HG02588 (cell line): Measurements from ENCODE around the gene GFRA1.
"Not testable (repeated sequence)": the region's sequence is repeated elsewhere in the genome, so short reads cannot be mapped to it uniquely, and the experiment has no call there.

Experiments used
- ATAC-seq: cut with Tn5 transposase; IDR thresholded peaks from one replicate; pipeline ENCODE4 v1.9.1; 2021; ENCODE audit warnings: mild to moderate bottlenecking, moderate library complexity; ENCODE audit not compliant: unreplicated experiment

Gene GFRA1

DNA sequence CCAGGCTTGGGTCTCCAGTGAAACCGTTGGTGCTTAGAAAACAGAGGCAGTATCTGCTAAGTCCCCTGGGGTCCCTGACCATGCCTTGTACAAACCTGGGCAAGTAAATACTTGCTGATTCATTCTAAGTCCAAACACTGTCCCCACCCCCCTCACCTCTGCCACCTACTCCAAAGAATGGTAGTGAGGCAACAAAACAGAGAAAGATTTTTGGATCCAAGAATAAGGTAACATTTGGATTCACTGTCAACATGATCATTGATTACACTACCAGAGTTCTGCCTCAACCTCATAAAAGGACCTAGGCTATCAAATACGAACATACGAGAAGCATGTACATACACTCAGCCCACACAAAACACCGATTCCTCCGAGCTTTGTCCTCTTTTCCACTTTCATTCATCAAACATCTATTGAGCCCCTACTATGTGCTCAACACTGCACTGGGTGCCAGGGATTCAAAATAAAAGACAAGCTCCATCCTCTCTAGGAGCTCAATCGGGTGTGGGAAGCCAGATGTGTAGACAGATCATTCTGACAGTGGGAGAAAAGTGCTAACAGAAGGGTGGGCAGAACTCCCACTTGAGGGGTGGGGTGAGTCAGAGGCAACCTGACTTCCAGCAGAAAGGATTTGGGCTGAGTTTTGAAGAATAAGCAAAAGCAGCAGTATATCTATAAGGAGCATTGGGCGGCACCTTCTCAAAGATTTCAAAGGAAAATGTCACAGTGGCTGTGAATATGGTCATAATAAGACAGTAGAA, 71.2 kb downstream of the GFRA1 start:
- ATAC-seq = no peak

DNA sequence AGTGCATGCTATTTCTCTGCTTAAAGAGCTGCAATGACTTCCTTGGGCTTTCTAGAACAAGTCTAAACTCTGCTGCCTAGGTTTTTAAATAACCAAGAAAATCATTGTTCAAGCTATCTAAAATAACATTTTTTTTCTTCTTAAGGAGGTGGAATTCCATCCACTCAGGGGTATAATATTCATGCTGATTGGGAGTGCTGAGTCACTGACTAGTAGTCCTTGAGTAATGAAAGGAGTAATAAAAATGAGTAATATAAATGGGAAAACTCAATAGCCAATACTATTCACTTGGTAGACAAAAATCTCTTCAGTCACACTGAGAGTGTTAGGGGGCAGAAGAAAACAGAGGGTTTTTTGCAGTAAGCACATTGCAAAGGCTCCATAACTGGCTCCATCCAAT, 72.0 kb downstream of the GFRA1 start:
- ATAC-seq = no peak

DNA sequence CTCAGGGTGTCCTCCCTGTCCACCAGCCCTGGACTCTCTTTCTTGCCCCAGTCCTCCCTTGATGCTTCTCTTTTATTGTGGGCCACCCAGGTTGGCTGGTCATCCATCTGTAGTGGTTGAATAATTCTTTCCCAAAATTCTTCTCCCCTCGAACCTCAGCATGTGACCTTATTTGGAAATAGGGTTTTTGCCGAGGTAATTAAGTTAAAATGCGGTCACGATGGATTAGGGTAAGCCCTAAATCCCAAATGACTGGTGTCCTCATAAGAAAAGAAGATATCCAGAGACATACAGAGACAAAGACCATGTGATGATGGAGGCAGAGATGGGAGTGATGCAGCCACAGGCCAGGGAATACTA, 74.3 kb downstream of the GFRA1 start:
- no peak for ATAC-seq

DNA sequence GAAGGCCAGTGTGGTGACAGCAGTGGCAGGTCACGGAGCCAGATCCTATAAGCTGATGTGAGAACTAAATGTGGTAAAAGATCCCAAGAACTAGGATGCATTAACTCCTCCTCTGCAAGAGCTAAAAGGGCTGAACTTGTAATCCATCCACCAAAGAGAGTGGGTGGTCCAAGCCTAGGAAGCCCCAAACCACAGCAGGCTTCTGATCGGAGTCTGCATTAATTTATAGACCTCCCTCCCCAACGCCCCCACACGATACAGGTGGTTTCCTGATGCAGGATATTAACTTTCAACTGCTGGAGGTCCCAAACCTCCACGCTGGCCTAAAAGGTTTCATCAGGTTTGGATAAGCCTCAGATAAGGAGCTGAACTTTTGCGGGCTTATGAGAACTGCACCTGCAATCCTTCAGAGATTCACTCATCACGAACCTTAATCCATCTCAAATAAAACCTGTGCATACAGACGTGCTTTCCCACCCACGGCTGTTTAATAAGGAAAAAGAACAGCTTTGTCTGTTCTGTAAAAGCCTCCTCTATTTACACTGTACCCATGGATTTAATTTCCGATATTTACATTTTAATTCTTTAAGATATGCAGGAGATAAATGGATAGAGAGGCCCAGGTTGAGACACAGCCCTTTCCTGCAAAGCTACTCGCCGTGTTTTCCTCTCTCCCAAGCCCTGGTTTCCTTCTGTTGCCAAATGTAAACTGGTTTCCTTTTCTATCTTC, 74.9 kb downstream of the GFRA1 start:
- ATAC-seq = no peak

DNA sequence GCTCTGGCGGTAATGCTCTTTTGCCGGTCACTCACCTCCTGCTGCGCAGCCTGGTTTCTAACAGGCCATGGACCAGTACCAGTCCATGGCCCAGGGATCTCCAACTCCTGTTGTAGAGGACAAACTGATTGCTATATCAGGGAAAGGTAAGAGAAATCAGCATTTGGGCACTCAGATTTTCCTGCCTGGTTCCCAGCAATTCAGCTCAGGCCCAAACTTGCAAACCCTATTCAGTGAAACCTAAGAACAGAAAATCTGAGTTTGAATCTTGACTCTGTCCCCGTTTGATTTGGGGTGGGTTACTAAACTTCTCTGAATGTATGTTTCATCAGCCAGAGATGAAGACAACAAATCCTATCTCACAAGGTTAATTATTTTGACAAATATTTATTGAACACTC, 77.4 kb downstream of the GFRA1 start:
- ATAC-seq = no peak

DNA sequence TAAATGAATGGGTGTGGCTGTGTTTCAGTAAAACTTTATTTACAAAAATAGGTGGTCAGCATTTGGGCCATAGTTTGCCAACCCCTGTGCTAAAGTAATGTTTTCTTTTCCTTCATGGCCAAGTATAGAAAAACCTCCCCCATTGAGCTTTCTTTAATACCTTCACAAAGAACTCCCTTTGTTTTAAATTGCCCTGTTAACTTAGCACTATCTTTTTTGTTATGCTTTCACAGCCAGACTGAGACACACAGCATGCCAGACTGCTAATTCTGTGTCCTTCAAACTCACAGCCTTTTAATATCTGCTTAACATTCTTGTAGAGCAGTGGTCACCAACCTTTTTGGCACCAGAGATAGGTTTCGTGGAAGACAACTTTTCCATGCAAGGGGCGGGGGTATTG, 78.0 kb downstream of the GFRA1 start:
- ATAC-seq = no peak

DNA sequence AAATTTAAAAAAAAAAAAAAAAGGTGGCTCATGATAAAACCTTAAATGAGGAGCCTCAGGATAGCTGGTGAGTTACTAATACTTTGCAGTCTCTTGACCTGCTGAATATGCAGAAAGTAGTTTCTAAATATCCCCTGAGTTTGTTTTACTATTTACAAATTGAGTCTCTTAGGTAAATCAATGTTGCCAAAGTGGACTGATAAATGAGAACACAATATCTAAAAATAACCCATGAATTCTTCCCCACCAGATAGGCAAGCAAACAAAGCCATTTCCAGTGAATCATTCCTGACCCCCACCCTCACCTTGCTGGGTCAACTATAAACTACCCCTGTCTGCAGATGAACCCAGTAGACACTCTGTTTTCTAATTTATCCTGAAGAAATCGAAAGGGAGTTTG, 78.9 kb downstream of the GFRA1 start:
- ATAC-seq = no peak

DNA sequence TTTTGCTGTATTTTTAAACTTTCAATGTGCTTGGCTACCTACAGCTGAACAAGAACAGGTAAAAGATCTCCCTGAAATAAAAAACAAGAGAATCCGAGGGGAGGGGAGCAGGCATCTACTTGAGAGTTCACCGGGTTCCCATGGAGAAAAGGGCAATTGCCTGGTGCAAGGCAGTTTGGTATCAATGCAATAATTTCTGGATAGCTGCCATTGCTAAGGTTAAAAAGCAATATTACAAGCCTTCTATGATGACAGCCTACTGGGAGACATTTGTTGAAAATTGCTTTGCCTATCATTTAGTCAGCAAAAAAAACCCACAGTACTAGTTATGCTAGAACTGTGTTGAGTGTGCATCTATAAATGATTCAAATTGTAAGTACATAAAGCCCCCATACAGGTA, 82.1 kb downstream of the GFRA1 start:
- no peak for ATAC-seq

DNA sequence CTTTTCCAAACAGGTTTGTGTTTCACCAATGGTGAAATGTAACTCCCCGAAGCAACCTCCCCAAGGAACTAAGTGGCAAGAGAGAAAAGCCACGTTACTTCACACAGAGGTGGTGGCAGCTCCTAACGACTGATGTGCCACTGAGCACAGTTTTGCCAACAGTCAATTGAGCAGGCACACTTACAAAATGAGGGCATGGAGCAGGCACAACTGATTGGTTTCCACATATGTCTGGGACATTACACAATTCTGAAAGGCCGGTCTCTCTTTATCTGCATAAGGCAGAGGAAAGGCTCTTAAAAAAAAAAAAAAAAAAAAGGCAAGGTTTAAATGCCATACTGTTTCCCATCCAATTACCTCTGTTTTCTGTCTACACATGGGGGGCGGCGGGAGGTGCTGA, 86.7 kb downstream of the GFRA1 start:
- ATAC-seq = no peak

DNA sequence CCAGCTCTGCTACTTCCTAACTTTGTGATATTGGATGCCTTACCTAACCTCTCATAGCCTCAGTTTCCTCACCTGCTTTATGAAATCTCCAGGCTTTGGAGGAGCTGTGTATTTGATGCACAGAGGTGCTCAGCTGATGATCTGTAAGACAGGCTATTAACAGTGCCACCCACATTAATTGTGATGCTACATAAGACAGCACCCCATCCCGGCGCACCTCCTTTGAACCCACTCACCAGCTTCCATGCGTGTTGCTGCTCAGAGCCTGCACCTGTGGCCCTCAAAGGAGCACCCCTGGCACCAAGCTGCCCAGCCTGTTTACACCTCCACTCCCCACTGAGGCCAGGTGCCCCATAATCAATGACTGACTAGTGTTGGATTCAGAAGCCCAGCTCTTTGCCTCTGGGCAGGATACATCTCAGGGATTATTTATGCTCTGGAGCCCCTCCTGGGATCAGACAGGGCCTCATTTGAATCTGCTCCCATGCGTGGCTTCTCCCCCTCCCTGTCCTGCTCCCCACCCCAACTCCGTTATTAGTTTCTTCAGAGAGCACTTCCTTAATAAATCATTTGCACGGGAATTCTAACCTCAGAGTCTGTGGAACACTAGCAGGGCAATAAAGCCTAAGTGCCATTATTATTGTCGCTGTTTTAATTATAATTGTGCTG, 87.7 kb downstream of the GFRA1 start:
- ATAC-seq = no peak

DNA sequence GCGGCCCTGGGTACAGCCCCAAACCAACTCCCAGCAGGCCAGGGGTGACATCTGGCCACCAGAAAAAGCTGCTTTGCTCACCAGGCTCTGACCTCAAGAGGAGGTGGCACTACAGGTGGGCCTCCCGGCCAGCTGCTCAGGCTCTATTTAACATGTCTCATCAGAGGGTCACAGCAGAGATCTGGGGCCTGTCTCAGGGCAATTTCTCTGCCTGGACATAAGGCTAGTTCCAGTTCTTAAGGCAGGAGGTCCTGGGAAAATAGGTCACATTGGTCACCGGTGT, 88.6 kb downstream of the GFRA1 start:
- ATAC-seq = no peak

DNA sequence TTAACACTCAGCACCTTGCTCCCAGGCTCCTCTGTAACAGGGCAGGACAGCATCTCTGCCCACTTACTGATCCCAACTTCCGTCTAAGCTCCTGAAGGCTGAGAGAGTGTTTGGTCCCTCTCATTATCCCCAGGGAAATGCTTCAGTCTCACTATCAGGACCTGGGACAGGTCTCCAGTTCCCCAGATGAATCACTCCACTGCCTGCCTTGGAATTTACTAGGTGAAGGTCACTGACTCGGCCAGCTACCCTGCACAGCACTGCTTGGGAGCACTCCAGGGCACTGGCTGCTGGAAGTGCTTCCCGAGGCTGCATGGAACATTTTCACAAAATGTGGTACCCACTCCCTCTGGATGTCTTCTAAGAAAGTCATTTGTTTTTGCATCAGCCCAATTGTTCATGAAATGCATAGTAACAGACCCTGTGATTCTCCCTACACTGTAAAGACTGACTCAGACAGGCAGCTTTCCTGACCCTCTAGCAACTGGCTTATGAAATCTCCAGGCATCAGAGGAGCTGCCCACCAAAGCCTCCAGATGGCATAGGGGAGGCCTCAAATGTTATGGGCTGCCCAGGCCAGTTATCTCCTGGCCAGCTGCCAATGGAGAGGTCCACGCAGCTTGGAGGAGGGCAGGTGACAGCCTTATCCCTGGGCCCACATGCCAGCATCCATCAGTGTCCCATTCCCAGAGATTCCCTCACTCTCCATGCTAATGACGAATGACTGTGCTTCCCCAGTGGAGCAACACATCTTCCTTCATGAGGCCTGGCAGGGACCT, 89.1 kb downstream of the GFRA1 start:
- no peak for ATAC-seq

DNA sequence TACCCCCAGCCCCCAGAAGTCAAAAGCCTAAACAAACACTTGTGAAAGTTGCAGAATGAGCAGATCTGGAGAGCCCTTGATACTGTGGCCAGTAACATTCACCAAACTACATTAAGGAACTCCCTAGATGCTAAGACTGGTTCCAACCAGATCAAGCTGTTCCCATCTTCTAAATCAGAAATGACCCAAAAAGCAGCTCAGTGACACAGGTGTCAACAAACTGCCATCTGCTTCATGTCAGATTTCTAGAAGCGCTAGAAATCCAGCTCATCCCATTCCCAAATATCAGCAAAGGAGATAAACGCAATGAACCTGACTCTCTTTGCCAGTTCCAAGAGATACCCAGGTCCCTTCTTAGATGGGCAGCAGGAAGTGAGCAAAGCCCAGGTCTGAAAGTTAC, 90.6 kb downstream of the GFRA1 start:
- ATAC-seq = no peak

DNA sequence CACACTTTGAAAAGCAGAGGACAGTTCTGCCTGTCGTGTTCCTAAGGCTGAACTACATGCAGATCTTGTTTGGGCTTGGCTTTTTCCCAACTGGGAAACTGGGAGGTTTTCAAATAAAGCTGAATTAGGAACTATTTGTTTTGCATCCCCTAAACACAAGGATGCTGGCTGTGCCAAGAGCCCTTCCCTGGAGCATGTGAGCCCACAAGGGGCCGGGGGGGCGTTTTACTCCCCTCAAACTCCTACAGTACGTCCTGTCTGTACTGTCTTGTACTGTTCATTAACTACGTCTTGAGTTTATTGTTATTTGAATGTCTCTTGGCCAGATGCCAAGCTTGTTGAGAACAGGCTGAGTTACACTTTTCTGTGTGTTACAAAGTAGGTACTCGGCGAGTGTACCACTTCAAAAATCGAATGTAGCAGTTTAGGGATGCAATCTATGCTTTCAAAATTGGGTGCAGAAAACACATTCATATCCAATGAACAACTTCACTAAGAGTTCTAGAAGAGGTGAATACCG, 94.9 kb downstream of the GFRA1 start:
- no peak for ATAC-seq

DNA sequence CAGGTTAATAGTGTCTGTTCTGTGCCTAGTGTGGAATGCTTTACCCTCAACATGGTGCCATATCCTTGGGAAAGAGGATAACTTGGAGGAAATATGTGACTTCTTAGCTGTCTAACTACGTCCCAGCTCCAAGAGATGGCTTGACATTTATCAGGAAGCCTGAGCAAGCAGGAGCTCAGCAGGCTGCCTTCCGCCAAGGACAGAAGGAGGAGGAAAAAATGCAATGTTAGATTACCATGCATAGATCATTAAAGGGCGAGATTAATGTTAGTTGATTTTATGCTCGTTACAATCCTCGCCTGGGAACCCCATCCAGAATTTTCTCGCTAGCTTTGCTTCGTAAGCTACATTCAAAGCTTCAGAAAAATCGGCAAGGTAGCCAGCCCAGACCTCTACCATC, 97.8 kb downstream of the GFRA1 start:
- ATAC-seq = no peak

DNA sequence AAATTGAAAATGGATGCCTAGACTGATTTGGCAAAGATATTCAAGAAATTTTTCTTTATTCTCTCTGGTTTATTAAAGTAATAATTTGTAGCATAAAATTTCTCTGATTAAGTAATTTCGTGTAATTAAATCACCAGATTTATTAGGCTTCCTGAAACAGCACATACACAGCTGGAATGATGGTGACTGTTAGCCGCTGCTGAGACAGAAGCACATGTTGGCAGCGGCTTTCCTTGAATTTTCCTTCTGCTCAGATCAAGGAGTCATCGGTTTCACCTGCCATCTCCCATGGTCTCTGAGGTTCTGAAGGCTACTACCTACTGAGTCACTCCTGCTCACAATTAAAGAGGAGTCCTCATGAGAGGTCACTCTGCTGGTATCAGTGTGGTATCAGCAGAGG, 101.5 kb downstream of the GFRA1 start:
- no peak for ATAC-seq

DNA sequence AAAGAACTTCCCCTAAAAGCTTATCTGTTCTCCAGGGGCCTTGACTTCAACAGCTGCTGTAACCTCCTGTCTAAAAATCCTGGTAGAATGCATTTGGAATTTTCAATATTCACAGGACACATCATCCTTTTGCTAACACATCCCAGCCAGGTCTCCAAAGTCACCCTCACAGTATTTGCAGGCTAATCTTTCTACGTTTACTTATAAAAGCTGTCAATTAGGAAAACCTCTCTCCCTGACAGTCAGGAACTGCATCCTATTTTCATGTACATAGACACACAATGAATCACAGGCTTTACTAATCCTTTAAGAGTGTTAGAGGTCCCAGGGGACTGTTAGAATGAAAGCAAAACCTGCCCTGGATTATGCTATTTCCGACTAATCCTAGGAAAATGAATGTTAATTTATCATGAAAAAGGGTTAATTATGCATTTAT, 102.2 kb downstream of the GFRA1 start:
- no peak for ATAC-seq

DNA sequence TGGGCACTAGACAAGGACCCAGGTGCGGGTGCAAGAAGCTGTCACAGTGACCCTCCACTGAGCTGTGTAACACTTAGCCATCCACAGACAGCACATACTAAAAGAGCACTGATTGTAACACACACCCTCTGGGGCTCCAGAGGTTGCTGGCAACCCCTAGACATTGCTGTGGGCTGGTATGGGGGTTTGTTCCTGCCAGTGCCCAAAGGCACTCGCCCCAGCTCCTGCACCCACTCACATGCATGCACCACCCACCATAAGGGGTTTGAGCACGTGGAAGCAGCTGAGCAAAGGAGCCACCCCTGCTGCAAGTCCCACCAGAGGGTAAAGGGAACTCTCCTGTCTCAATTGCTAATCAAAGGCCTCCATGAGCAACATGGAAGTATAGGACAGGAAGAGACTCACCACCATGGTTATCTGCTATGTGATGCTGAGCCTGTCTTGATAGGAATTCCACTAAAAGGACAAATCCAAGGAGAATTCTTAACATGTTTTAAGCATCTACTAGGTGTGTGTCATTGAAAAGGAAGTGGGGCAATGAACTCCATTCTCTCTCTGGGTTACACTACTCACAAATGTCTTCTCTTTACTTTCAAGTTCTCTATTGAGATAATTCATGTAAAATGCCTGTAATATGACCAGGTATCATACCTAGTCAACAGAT, 103.1 kb downstream of the GFRA1 start:
- ATAC-seq = no peak

DNA sequence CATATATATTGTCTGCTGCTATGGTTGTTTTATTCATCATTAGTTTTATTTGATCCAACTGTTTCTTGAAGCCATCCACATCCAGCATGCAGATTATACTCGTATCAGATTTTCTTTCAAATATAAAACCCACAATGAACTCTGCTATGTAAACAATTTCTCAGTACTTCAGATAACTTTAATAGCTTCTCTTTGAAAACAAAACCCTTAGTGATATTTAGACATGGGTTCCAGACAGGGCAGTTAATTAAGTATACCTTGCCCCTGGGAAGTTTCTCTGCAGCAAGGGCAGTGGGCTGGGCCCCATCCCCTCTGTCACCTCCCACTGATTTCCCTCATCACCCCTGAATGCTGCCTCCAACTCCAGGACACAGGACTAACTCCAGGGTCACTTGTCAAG, 104.3 kb downstream of the GFRA1 start:
- no peak for ATAC-seq

DNA sequence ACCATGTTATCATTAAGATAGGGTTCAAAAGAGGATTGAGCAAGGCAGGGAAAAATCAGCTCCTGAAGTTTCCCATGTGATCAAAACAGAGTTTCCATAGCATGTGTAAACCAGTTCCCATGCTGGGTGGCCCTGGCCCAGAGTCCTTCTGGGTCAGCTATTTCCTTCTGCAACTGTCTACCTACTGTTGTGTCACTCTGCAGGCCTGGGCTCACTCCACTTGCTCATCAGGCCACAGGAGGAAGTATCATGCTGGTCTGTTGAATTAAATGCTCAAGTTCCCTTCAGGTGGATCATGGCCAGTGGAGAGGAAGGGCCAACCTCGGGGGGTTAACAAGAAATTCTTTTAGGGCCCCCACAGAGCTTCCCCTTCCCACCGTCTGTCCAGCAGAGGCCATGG, 104.7 kb downstream of the GFRA1 start:
- ATAC-seq = no peak

DNA sequence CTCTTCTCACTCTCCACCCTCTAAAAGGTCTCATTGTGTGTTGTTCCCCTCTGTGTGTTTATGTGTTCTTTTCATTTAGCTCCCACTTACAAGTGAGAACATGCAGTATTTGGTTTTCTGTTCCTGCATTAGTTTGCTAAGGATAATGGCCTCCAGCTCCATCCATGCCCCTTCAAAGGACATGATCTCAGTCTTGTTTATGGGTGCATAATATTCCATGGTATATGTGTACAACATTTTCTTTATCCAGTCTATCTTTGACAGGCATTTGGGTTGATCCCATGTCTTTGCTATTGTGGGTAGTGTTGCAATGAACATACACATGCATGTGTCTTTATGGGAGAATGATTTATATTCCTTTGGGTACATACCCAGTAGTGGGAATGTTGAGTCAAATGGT, 107.1 kb downstream of the GFRA1 start:
- ATAC-seq = not testable (repeated sequence)
